CD4-positive, alpha-beta T cell treated with Interleukin-15 for 4 hours (primary cell): ENCODE data around the gene ABCC10.
"Not testable (repeated sequence)": the region's sequence is repeated elsewhere in the genome, so short reads cannot be mapped to it uniquely, and the experiment has no call there.

ENCODE experiments used
- DNase-seq: peaks from one replicate; pipeline ENCODE4 v3.0.0-alpha.2; 2020; ENCODE audit warnings: low spot score

Gene ABCC10

GRCh38 chr6:43412541-43412940, 14.8 kb upstream of the ABCC10 start:
- DNase-seq = no peak

GRCh38 chr6:43413002-43413401, 14.3 kb upstream of the ABCC10 start:
- no peak for DNase-seq

GRCh38 chr6:43415275-43415674, 12.1 kb upstream of the ABCC10 start:
- DNase-seq = not testable (repeated sequence)

- DNase-seq = no peak
Observed at GRCh38 chr6:43416935-43417334, 10.4 kb upstream of the ABCC10 start.

- no peak for DNase-seq
Observed at GRCh38 chr6:43420012-43420709, 7.2 kb upstream of the ABCC10 start.

GRCh38 chr6:43421831-43422230, 5.5 kb upstream of the ABCC10 start:
- DNase-seq = no peak

- DNase-seq = not testable (repeated sequence)
Observed at GRCh38 chr6:43425083-43425482, 2.3 kb upstream of the ABCC10 start.

GRCh38 chr6:43426928-43427405, 374 bp upstream of the ABCC10 start:
- no peak for DNase-seq

- no peak for DNase-seq
Observed at GRCh38 chr6:43428112-43428570, 800 bp downstream of the ABCC10 start.

GRCh38 chr6:43428874-43429273, 1.5 kb downstream of the ABCC10 start:
- DNase-seq = no peak

- no peak for DNase-seq
Observed at GRCh38 chr6:43432009-43432945, 4.9 kb downstream of the ABCC10 start.

GRCh38 chr6:43433148-43433547, 5.8 kb downstream of the ABCC10 start:
- DNase-seq = no peak

GRCh38 chr6:43434001-43434840, 6.9 kb downstream of the ABCC10 start:
- DNase-seq = no peak

- no peak for DNase-seq
Observed at GRCh38 chr6:43434943-43435342, 7.6 kb downstream of the ABCC10 start.

- no peak for DNase-seq
Observed at GRCh38 chr6:43435682-43436437, 8.5 kb downstream of the ABCC10 start.

GRCh38 chr6:43436577-43437282, 9.4 kb downstream of the ABCC10 start:
- DNase-seq = no peak

- DNase-seq = no peak
Observed at GRCh38 chr6:43437700-43438099, 10.4 kb downstream of the ABCC10 start.

- no peak for DNase-seq
Observed at GRCh38 chr6:43442935-43443334, 15.6 kb downstream of the ABCC10 start.

GRCh38 chr6:43444036-43444435, 16.7 kb downstream of the ABCC10 start:
- no peak for DNase-seq

- DNase-seq = no peak
Observed at GRCh38 chr6:43444582-43444981, 17.2 kb downstream of the ABCC10 start.

- DNase-seq = no peak
Observed at GRCh38 chr6:43445576-43445975, 18.2 kb downstream of the ABCC10 start.
